K562 (cell line): Measurements from ENCODE around the gene LGR6. TPM values are rescaled to one million over a fixed set of nuclear protein-coding genes. Genes with fewer than 3 reads are reported as not detected.

Experiments used
- E2F4 ChIP-seq: sonication (generic); formaldehyde crosslinking; IDR thresholded peaks from 2 replicates; pipeline ENCODE4 v1.8.0; 2022; ENCODE audit warnings: mild to moderate bottlenecking, low read depth, missing genetic modification reagents
- HINFP ChIP-seq: fragments of 450-650 bp; conservative IDR thresholded peaks from 2 replicates; pipeline ENCODE4 v1.6.1; 2016; ENCODE audit warnings: missing genetic modification characterization, low read depth, mild to moderate bottlenecking, control low read depth, missing compliant biosample characterization
- KLF1 ChIP-seq: fragments of 450-650 bp; IDR thresholded peaks from 2 replicates; pipeline ENCODE4 v1.6.1; 2016; ENCODE audit warnings: missing genetic modification characterization, missing compliant biosample characterization
- NRF1 ChIP-seq, 2 experiments: fragments of 450-650 bp; IDR thresholded peaks in 1 of 2; conservative IDR thresholded peaks in 1 of 2; 2 replicates each; pipeline ENCODE4 v1.6.1; 2014; ENCODE audit warnings: mild to moderate bottlenecking in 2 of 2
- TFAP4 ChIP-seq: sonication (generic); formaldehyde crosslinking; IDR thresholded peaks from 2 replicates; pipeline ENCODE4 v1.8.0; 2022; ENCODE audit warnings: missing genetic modification reagents, mild to moderate bottlenecking, moderate library complexity, borderline replicate concordance
- VEZF1 ChIP-seq: fragments of 200-800 bp; sonication (Bioruptor generic); IDR thresholded peaks from 2 replicates; pipeline ENCODE4 v1.6.1; 2017; ENCODE audit warnings: missing genetic modification characterization, missing compliant biosample characterization
- ZNF740 ChIP-seq, 3 experiments: fragments of 200-800 bp in 1 of 3; sonication (Bioruptor generic) in 1 of 3; sonication (generic) in 1 of 3; formaldehyde crosslinking in 1 of 3; IDR thresholded peaks; 2 replicates each; pipeline versions ENCODE4 v1.6.1 to v1.8.0; 2016 to 2022; ENCODE audit warnings: mild to moderate bottlenecking in 2 of 3, missing compliant biosample characterization in 2 of 3, missing genetic modification characterization in 2 of 3, missing genetic modification reagents in 1 of 3
- polyA plus RNA-seq, 8 experiments: library from polyadenylated mRNA; depleted of rRNA in 4 of 8; stranded (reverse) in 5 of 8; unstranded in 3 of 8; fragments of >200 nt; fragmentation: Nextera tagmentation in 2 of 8; fragmentation: Illumina TruSeq in 1 of 8; extraction: Ambion mirVana in 2 of 8; extraction: Trizol in 1 of 8; gene quantifications; 2 replicates each; pipeline versions ENCODE4 v1.2.1 to v1.2.3, GENCODE V29; 2011 to 2014; ENCODE audit warnings: inconsistent platforms in 1 of 8, missing spikeins in 1 of 8
- total RNA-seq, 7 experiments: library from RNA; depleted of rRNA in 6 of 7; stranded (reverse); fragments of >200 nt in 6 of 7; fragmentation: Illumina TruSeq in 2 of 7; extraction: Trizol in 2 of 7; gene quantifications; 2 replicates each; pipeline versions ENCODE4 v1.2.1 to v1.2.3, GENCODE V29; 2011 to 2021; ENCODE audit warnings: low replicate concordance in 1 of 7

Gene LGR6
- total and polyA plus RNA-seq, 9 of the 15 experiments (the other 6 are each of a cell fraction or from before 2014, with no cell fraction given): 0.01 to 0.54 (median 0.17) TPM; not detected in 1

- peak; percentile 32; the same call in 1 of the 2 replicates for TF ChIP-seq VEZF1 (CRISPR knock-in tag)
- peak in 1 of 2 experiments; percentile 34; a peak in 2 of 4 replicates for TF ChIP-seq NRF1 (conservative IDR thresholded peaks at IDR 0.05 in 1 of 2, IDR thresholded peaks at IDR 0.05 in 1 of 2)
- TF ChIP-seq TFAP4 (CRISPR knock-in tag): peak; percentile 35; the same call in 1 of the 2 replicates
- TF ChIP-seq ZNF740 (CRISPR knock-in tag; IDR thresholded peaks at IDR 0.05): 0 out of 2 replicates have a peak, but pooled peaks have one; percentile 41
- TF ChIP-seq ZNF740 (tag; IDR thresholded peaks at IDR 0.05): no peak
- no peak for TF ChIP-seq E2F4
- TF ChIP-seq HINFP: no peak
- TF ChIP-seq KLF1: peak; percentile 46; the same call in 1 of the 2 replicates
- TF ChIP-seq, all 486 proteins: peak for 19
Measured at GRCh38 chr1:202237052-202237451, 43.5 kb downstream of the LGR6 start (continued).
